ENCODE measurements around the gene RTEL1. TPM values are rescaled to one million over a fixed set of nuclear protein-coding genes. Genes with fewer than 3 reads are reported as not detected.

Gene RTEL1
- total RNA-seq, 1 experiment from 2014 or later: 43.0 TPM

DNA sequence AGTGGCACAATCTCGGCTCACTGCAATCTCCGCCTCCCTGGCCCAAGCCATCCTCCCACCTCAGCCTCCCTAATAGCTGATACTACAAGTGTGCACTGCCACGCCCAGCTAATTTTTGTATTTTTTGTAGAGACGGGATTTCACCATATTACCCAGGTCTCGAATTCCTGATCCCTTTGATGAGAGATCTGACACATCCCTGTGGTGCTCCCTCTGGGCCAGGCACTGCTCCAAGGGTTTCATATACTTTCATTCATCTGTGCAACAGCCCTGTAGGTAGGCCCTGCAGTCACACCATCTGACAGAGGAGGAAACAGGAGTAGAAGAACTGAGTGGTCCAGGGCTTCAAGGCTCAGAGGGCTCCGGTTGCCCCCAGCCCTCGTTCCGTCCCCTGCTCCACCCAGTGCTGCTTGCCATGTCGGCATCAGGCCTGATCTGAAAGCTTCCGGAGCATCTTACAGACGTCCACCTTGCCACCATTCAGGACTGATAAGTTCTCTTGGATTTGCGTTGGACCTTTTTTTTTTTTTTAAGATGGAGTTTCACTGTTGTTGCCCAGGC, 53.1 kb downstream of the RTEL1 start:
- no peak for DNase-seq
- peaks cover 55% of the 10 kb centered on the region for H3K36me3 ChIP-seq (ENCODE audit: low read depth, low read length)

DNA sequence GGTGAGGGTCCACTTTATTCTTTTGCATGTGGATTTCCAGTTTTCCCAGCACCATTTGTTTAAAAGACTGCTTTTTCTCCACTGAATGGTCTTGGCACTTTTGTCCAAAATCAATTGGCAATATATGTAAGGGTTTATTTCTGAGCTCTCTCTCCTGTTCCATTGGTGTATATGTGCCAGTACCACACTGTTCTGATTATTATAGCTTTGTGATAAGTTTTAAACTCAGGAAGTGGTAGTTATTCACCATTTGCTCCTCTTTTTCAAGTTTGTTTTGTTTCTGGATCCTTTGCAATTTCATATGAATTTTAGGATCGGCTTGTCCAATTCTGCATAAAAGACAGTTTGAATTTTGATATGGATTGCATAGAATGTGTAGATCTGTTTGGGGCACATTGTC, 54.1 kb downstream of the RTEL1 start:
- no peak overlapping the region for H2AFZ ChIP-seq (ENCODE audit: low read length)
- no peak overlapping the region for H3K27ac ChIP-seq (ENCODE audit: low read length)
- no peak overlapping the region for H3K9ac ChIP-seq (ENCODE audit: low read length)
- H3K9me2 ChIP-seq (replicated peaks; ENCODE audit: low read length): no peaks in the 10 kb centered on the region
- TF ChIP-seq EZH2 (IDR thresholded peaks at IDR 0.05; ENCODE audit: low read length, unreplicated experiment) (no peak), EZH2phosphoT487 (IDR thresholded peaks at IDR 0.05; ENCODE audit: borderline replicate concordance, low read length) (no peak)
- TF ChIP-seq, protein P1, sequence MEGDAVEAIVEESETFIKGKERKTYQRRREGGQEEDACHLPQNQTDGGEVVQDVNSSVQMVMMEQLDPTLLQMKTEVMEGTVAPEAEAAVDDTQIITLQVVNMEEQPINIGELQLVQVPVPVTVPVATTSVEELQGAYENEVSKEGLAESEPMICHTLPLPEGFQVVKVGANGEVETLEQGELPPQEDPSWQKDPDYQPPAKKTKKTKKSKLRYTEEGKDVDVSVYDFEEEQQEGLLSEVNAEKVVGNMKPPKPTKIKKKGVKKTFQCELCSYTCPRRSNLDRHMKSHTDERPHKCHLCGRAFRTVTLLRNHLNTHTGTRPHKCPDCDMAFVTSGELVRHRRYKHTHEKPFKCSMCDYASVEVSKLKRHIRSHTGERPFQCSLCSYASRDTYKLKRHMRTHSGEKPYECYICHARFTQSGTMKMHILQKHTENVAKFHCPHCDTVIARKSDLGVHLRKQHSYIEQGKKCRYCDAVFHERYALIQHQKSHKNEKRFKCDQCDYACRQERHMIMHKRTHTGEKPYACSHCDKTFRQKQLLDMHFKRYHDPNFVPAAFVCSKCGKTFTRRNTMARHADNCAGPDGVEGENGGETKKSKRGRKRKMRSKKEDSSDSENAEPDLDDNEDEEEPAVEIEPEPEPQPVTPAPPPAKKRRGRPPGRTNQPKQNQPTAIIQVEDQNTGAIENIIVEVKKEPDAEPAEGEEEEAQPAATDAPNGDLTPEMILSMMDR (conservative IDR thresholded peaks at IDR 0.05; ENCODE audit: low read depth, low read length): no peak
- no peak overlapping the region for H3K4me3 ChIP-seq (ENCODE audit: low read length)
- no peaks in the 10 kb centered on the region for H3K9me3 ChIP-seq (ENCODE audit: low read length)
- H4K20me1 ChIP-seq (ENCODE audit: low read length): no peaks in the 10 kb centered on the region
- ChIA-PET CTCF (no interaction called here), POLR2A (ENCODE audit: unreplicated experiment) (no interaction called here)
- peaks cover 9% of the 10 kb centered on the region for H3K4me1 ChIP-seq (ENCODE audit: insufficient read depth, low read length)
- peaks cover 95% of the 10 kb centered on the region for H3K79me2 ChIP-seq (ENCODE audit: low read length)
- no peaks in the 10 kb centered on the region for H3F3A ChIP-seq (ENCODE audit: low read length, unreplicated experiment)
- no TSS peak for BruUV-seq (replicated peaks)
- no peak overlapping the region for H3K4me2 ChIP-seq (ENCODE audit: low read length)
- ATAC-seq: no peak
- H3K36me3 ChIP-seq (ENCODE audit: low read depth, low read length): peaks cover 58% of the 10 kb centered on the region
- intact Hi-C loops (cut with micrococcal nuclease): no loop called here
- H3K27me3 ChIP-seq (ENCODE audit: low read length): no peaks in the 10 kb centered on the region
- no peak for DNase-seq

More for the DNA sequence above, 53.1 kb downstream of the RTEL1 start:
- Histone ChIP-seq H3K4me3 (ENCODE audit: low read length) (no peak overlapping the region), H3K27ac (ENCODE audit: low read length) (no peak overlapping the region), H3K79me2 (ENCODE audit: low read length) (peaks cover 95% of the 10 kb centered on the region), H3K4me1 (ENCODE audit: insufficient read depth, low read length) (peaks cover 14% of the 10 kb centered on the region), H3K4me2 (ENCODE audit: low read length) (no peak overlapping the region), H3F3A (ENCODE audit: low read length, unreplicated experiment) (no peaks in the 10 kb centered on the region), H2AFZ (ENCODE audit: low read length) (no peak overlapping the region), H3K27me3 (ENCODE audit: low read length) (no peaks in the 10 kb centered on the region), H3K9me3 (ENCODE audit: low read length) (no peaks in the 10 kb centered on the region), H3K9ac (ENCODE audit: low read length) (no peak overlapping the region), H3K9me2 (replicated peaks; ENCODE audit: low read length) (no peaks in the 10 kb centered on the region), H4K20me1 (ENCODE audit: low read length) (no peaks in the 10 kb centered on the region)
- CTCF ChIA-PET: no interaction called here
- no TSS peak for BruUV-seq (replicated peaks)
- intact Hi-C loops (cut with micrococcal nuclease): no loop called here
- TF ChIP-seq, protein P1 (conservative IDR thresholded peaks at IDR 0.05; ENCODE audit: low read depth, low read length): no peak
- TF ChIP-seq EZH2 (IDR thresholded peaks at IDR 0.05; ENCODE audit: low read length, unreplicated experiment) (no peak), EZH2phosphoT487 (IDR thresholded peaks at IDR 0.05; ENCODE audit: borderline replicate concordance, low read length) (no peak)
- POLR2A ChIA-PET (ENCODE audit: unreplicated experiment): no interaction called here
- ATAC-seq: no peak

DNA sequence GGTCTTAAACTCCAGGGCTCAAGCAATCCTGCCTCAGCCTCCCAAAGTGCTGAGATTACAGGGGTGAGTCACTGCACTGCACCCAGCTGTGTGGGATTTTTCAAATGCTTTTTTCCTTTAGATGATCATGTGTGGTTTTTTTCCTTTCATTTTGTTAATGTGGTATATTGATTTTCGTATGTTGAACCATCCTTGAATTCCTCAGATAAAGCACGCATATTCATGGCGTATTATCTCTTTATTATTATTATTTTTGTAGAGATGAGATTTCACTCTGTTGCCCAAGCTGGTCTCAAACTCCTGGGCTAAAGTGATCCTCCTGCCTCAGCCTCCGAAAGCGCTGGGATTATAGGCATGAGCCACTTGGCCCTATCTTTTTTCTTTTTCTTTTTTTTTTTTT, 56.7 kb downstream of the RTEL1 start:
- H3K36me3 ChIP-seq (ENCODE audit: low read depth, low read length): peaks cover 73% of the 10 kb centered on the region
- H3K9me3 ChIP-seq (ENCODE audit: low read length): no peaks in the 10 kb centered on the region
- no peaks in the 10 kb centered on the region for H3K9me2 ChIP-seq (replicated peaks; ENCODE audit: low read length)
- H3K4me1 ChIP-seq (ENCODE audit: insufficient read depth, low read length): no peaks in the 10 kb centered on the region
- ChIA-PET CTCF (no interaction called here), POLR2A (ENCODE audit: unreplicated experiment) (no interaction called here)
- no peak for TF ChIP-seq EZH2 (IDR thresholded peaks at IDR 0.05; ENCODE audit: low read length, unreplicated experiment)
- TF ChIP-seq, protein P1 (conservative IDR thresholded peaks at IDR 0.05; ENCODE audit: low read depth, low read length): no peak
- TF ChIP-seq EZH2phosphoT487 (IDR thresholded peaks at IDR 0.05; ENCODE audit: borderline replicate concordance, low read length): no peak
- H3K4me3 ChIP-seq (ENCODE audit: low read length): no peak overlapping the region
- ATAC-seq: no peak
- no peaks in the 10 kb centered on the region for H4K20me1 ChIP-seq (ENCODE audit: low read length)
- H3K9ac ChIP-seq (ENCODE audit: low read length): no peak overlapping the region
- H3K4me2 ChIP-seq (ENCODE audit: low read length): no peak overlapping the region
- no peaks in the 10 kb centered on the region for H3K27me3 ChIP-seq (ENCODE audit: low read length)
- no peak overlapping the region for H2AFZ ChIP-seq (ENCODE audit: low read length)
- H3F3A ChIP-seq (ENCODE audit: low read length, unreplicated experiment): no peaks in the 10 kb centered on the region
- intact Hi-C loops (cut with micrococcal nuclease): no loop called here
- no peak overlapping the region for H3K27ac ChIP-seq (ENCODE audit: low read length)
- peaks cover 94% of the 10 kb centered on the region for H3K79me2 ChIP-seq (ENCODE audit: low read length)
- no TSS peak for BruUV-seq (replicated peaks)
- DNase-seq: no peak
